ENCODE results near the gene ONECUT1.

ONECUT1 gene

GRCh38 chr15:52730594-52730993, 59.5 kb downstream of the ONECUT1 start:
- DNase-seq: no peak

GRCh38 chr15:52730173-52730572, 60.0 kb downstream of the ONECUT1 start:
- DNase-seq: peak; percentile 61

GRCh38 chr15:52728899-52729298, 61.2 kb downstream of the ONECUT1 start:
- DNase-seq: peak; percentile 8

GRCh38 chr15:52727815-52728214, 62.3 kb downstream of the ONECUT1 start:
- no peak for DNase-seq

- no peak for DNase-seq
These were observed 63.9 kb downstream of the ONECUT1 start for GRCh38 chr15:52726195-52726594.

- no peak for DNase-seq
These were observed 71.6 kb downstream of the ONECUT1 start for GRCh38 chr15:52718551-52718950.

GRCh38 chr15:52717924-52718323, 72.2 kb downstream of the ONECUT1 start:
- no peak for DNase-seq

GRCh38 chr15:52717481-52717880, 72.7 kb downstream of the ONECUT1 start:
- no peak for DNase-seq

GRCh38 chr15:52716536-52716935, 73.6 kb downstream of the ONECUT1 start:
- DNase-seq: no peak

- DNase-seq: no peak
These were observed 74.7 kb downstream of the ONECUT1 start for GRCh38 chr15:52715411-52715810.

GRCh38 chr15:52714968-52715367, 75.2 kb downstream of the ONECUT1 start:
- DNase-seq: no peak

GRCh38 chr15:52710708-52711389, 79.3 kb downstream of the ONECUT1 start:
- DNase-seq: peak; percentile 11

- DNase-seq: no peak
These were observed 80.0 kb downstream of the ONECUT1 start for GRCh38 chr15:52710050-52710707.

GRCh38 chr15:52709187-52709981, 80.8 kb downstream of the ONECUT1 start:
- no peak for DNase-seq
